Mesendoderm (in vitro differentiated cells): ENCODE data around the gene AGAP1.

ENCODE experiments used
- DNase-seq: peaks from one replicate; pipeline ENCODE4 v3.0.0; 2013
- H2AK5ac ChIP-seq: 2 replicates; pipeline ENCODE4 v1.6.1; 2013; ENCODE audit warnings: low read length, inconsistent platforms
- H2BK120ac ChIP-seq: 2 replicates; pipeline ENCODE4 v1.6.1; 2013; ENCODE audit warnings: low read depth, mild to moderate bottlenecking, low read length, moderate library complexity, mixed read lengths
- H2BK15ac ChIP-seq: replicated peaks from 2 replicates; pipeline ENCODE4 v1.6.1; 2013; ENCODE audit warnings: low read depth, mild to moderate bottlenecking, moderate library complexity
- H2BK5ac ChIP-seq: 2 replicates; pipeline ENCODE4 v1.6.1; 2013; ENCODE audit warnings: low read length, inconsistent platforms
- H3K18ac ChIP-seq: 2 replicates; pipeline ENCODE4 v1.6.1; 2013; ENCODE audit warnings: mild to moderate bottlenecking, low read length, mixed read lengths
- H3K23ac ChIP-seq: one replicate; pipeline ENCODE4 v1.6.1; 2013; ENCODE audit warnings: low read length
- H3K27ac ChIP-seq: 2 replicates; pipeline ENCODE4 v1.5.1; 2013; ENCODE audit warnings: low read depth, mild to moderate bottlenecking, inconsistent platforms, low read length, moderate library complexity
- H3K27me3 ChIP-seq: 2 replicates; pipeline ENCODE4 v1.6.1; 2013; ENCODE audit warnings: low read length, control low read depth, mild to moderate bottlenecking, inconsistent platforms; ENCODE audit not compliant: insufficient read depth, poor library complexity
- H3K36me3 ChIP-seq: 2 replicates; pipeline ENCODE4 v1.6.1; 2013; ENCODE audit warnings: low read length, inconsistent platforms; ENCODE audit not compliant: control insufficient read depth, insufficient read depth
- H3K4ac ChIP-seq: one replicate; pipeline ENCODE4 v1.6.1; 2013; ENCODE audit warnings: low read depth, mild to moderate bottlenecking, low read length, moderate library complexity
- H3K4me1 ChIP-seq: 2 replicates; pipeline ENCODE4 v1.6.1; 2013; ENCODE audit warnings: low read depth, low read length, inconsistent platforms; ENCODE audit not compliant: control insufficient read depth
- H3K4me2 ChIP-seq: 2 replicates; pipeline ENCODE4 v1.6.1; 2013; ENCODE audit warnings: low read length
- H3K4me3 ChIP-seq: 2 replicates; pipeline ENCODE4 v1.5.1; 2013; ENCODE audit warnings: mild to moderate bottlenecking, low read length
- H3K56ac ChIP-seq: one replicate; pipeline ENCODE4 v1.6.1; 2013; ENCODE audit warnings: low read length
- H3K79me1 ChIP-seq: 2 replicates; pipeline ENCODE4 v1.6.1; 2013; ENCODE audit warnings: low read length, inconsistent platforms
- H3K79me2 ChIP-seq: 2 replicates; pipeline ENCODE4 v1.6.1; 2013; ENCODE audit warnings: mild to moderate bottlenecking, low read length; ENCODE audit not compliant: control insufficient read depth, insufficient read depth
- H3K9ac ChIP-seq: 2 replicates; pipeline ENCODE4 v1.6.1; 2013; ENCODE audit warnings: low read length, inconsistent platforms
- H4K5ac ChIP-seq: one replicate; pipeline ENCODE4 v1.6.1; 2013; ENCODE audit warnings: low read length
- H4K8ac ChIP-seq: one replicate; pipeline ENCODE4 v1.6.1; 2013; ENCODE audit warnings: low read depth, mild to moderate bottlenecking, control low read depth, low read length, moderate library complexity
- WGBS: extraction: QIAGEN DNeasy Blood & Tissue Kit; methylation state at CpG from one replicate; pipeline ENCODE4 v1.1.7; 2013; ENCODE audit warnings: low lambda C conversion rate, missing lambda C conversion rate; ENCODE audit not compliant: insufficient coverage; ENCODE audit errors: extremely low coverage; 5-methylcytosine and 5-hydroxymethylcytosine counted together

AGAP1 gene

DNA sequence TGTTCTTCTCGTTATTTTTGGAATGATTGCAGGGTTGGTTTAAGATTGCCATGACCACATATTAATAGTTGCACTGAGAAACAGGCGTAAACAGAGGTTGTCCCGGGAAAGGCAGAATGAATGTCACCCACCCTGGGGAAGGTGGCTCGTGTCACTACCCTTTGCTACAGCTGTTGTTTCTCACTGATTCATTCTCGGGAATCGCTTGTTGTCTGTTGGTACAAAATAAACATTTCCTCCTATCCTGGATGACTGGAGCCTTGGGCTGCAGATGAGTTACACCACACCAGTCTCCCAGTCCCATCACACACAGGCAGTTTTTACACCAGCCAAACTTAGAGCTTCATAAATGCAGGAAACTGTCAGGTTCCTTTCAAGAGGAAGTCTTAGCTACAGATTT is 457.6 kb downstream of the AGAP1 start:
- no CpG with 5 or more reads among the region's 6 CpGs for WGBS
- no peak overlapping the region for H3K4me3 ChIP-seq

DNA sequence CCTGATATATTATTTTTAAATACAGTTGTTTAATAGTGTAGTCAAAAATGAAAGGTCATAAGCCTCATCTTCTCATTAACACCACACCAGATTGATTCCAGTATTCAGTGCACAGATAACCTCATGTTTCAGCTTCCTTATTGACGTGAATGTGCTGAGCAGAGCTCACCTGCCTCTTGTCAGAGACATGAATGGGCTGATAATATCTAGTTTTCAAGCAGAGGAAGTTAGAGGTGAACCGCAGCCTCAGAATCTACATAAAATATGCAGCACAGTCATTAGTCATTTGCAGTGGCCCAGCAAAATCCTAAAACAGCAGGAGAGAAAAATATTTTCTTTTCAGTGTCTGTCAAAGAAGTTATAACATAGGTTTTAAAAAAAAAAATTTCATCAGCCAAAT is 458.1 kb downstream of the AGAP1 start:
- Histone ChIP-seq H3K79me2 (no peaks in the 10 kb centered on the region), H3K4me2 (no peak overlapping the region), H3K4me1 (no peaks in the 10 kb centered on the region), H3K9ac (no peak overlapping the region), H4K8ac (no peak overlapping the region), H3K36me3 (no peaks in the 10 kb centered on the region), H3K27ac (no peak overlapping the region), H3K79me1 (no peaks in the 10 kb centered on the region), H4K5ac (no peak overlapping the region), H3K23ac (no peak overlapping the region), H2BK15ac (no peak overlapping the region), H3K4me3 (no peak overlapping the region), H2BK120ac (no peak overlapping the region), H3K27me3 (no peaks in the 10 kb centered on the region), H3K18ac (no peak overlapping the region), H3K56ac (no peak overlapping the region), H3K4ac (no peak overlapping the region), H2AK5ac (no peak overlapping the region), H2BK5ac (no peak overlapping the region)
- no CpG with 5 or more reads among the region's 2 CpGs for WGBS
- peak; percentile 44 for DNase-seq

More for the DNA sequence above, 457.6 kb downstream of the AGAP1 start:
- no peak overlapping the region for H3K4ac ChIP-seq
- no peak overlapping the region for H4K5ac ChIP-seq
- H2BK15ac ChIP-seq = no peak overlapping the region
- H3K79me1 ChIP-seq = no peaks in the 10 kb centered on the region
- no peak overlapping the region for H3K9ac ChIP-seq
- no peak overlapping the region for H3K56ac ChIP-seq
- H4K8ac ChIP-seq = no peak overlapping the region
- H3K18ac ChIP-seq = no peak overlapping the region
- no peaks in the 10 kb centered on the region for H3K4me1 ChIP-seq
- H2BK120ac ChIP-seq = no peak overlapping the region
- DNase-seq = no peak
- H3K36me3 ChIP-seq = no peaks in the 10 kb centered on the region
- no peak overlapping the region for H3K27ac ChIP-seq
- H3K4me2 ChIP-seq = no peak overlapping the region
- no peak overlapping the region for H3K23ac ChIP-seq
- H3K27me3 ChIP-seq = no peaks in the 10 kb centered on the region
- H2AK5ac ChIP-seq = no peak overlapping the region
- H3K79me2 ChIP-seq = no peaks in the 10 kb centered on the region
- H2BK5ac ChIP-seq = no peak overlapping the region

DNA sequence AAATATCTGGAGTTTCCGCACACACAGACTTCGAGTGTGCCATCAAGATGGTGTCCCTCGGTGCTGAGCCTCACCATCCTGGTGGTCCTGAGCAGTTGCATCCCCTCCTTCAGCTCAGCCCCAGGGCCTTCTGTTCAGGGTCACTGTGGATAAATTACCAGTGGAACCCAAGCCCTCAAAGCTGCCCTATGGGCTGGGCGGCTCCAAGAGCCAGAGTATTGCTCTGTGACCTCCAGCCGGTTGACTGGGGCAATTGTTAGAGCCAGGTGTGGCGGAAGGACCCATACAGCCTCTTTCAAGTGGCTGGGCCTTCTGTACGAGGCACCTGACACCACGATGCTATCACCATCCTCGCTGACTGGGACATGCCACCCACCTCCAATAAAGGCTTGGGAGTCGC is 458.9 kb downstream of the AGAP1 start:
- WGBS = no CpG with 5 or more reads among the region's 10 CpGs
- H4K8ac ChIP-seq = no peak overlapping the region
- H4K5ac ChIP-seq = no peak overlapping the region
- no peaks in the 10 kb centered on the region for H3K79me1 ChIP-seq
- H3K4ac ChIP-seq = no peak overlapping the region
- no peaks in the 10 kb centered on the region for H3K79me2 ChIP-seq
- no peak overlapping the region for H3K23ac ChIP-seq
- no peak overlapping the region for H2BK120ac ChIP-seq
- H2BK15ac ChIP-seq = no peak overlapping the region
- H3K27ac ChIP-seq = no peak overlapping the region
- H2AK5ac ChIP-seq = no peak overlapping the region
- no peaks in the 10 kb centered on the region for H3K36me3 ChIP-seq
- H3K4me2 ChIP-seq = no peak overlapping the region
- no peak overlapping the region for H2BK5ac ChIP-seq
- no peak overlapping the region for H3K56ac ChIP-seq
- no peak for DNase-seq
- H3K9ac ChIP-seq = no peak overlapping the region
- H3K27me3 ChIP-seq = no peaks in the 10 kb centered on the region
- H3K18ac ChIP-seq = no peak overlapping the region
- H3K4me1 ChIP-seq = no peaks in the 10 kb centered on the region
- H3K4me3 ChIP-seq = no peak overlapping the region

DNA sequence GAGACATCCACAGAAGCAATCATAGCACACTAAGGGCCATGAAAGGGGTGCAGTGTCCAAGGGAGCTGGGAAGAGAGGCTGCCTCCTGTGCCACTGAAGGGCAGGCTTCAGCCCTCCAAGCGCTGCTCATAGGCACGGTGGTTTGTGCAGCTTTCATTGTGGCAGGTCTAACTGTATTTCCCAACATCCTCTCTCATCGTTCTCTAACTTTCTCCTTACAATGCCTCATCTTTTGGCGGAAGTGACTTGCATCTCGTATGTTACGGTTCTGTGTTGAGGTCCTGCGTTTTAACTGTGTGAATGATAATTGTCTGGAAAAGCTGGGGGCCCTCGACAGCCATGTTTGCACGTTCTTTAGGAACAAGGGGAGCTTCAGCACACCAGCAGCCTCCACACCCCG is 460.4 kb downstream of the AGAP1 start:
- Histone ChIP-seq H3K79me2 (no peaks in the 10 kb centered on the region), H3K4me2 (no peak overlapping the region), H3K23ac (no peak overlapping the region), H2BK15ac (no peak overlapping the region), H3K27ac (no peak overlapping the region), H3K18ac (no peak overlapping the region), H3K4ac (no peak overlapping the region), H2BK5ac (no peak overlapping the region), H4K5ac (no peak overlapping the region), H3K4me1 (no peaks in the 10 kb centered on the region), H3K56ac (no peak overlapping the region), H2BK120ac (no peak overlapping the region), H3K4me3 (no peak overlapping the region), H3K36me3 (no peaks in the 10 kb centered on the region), H3K27me3 (no peaks in the 10 kb centered on the region), H2AK5ac (no peak overlapping the region), H3K9ac (no peak overlapping the region), H4K8ac (no peak overlapping the region), H3K79me1 (no peaks in the 10 kb centered on the region)
- DNase-seq = no peak
- no CpG with 5 or more reads among the region's 10 CpGs for WGBS

DNA sequence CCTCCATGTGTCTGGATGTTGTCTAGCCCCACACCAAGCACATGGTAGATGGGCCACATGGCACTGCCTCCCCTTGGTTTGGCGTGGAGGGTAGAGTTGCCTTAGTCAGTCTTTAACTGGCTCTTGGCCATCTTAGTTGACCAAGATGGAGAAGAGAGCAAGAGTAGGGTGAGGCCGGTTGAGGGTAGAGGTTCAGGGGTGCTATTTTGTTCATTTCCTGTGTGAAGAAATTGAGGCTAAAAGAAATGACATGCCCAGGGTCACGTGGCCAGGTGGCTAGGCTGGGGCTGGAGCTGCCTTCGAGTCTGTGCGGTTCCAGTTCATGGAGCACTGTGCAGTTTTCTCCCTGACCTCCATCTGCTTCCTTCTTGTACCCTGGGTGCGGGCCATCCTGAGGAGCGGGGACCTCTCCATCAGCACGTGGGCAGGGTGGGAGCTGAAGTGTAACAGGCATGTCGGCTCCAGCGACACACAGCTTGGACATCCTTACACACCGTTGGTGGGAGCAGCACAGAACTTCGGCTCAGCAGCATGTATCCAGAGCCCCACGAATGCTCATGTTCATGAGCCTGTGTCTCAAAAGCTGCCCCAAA is 461.1 kb downstream of the AGAP1 start:
- H3K79me1 ChIP-seq = no peaks in the 10 kb centered on the region
- H3K4me3 ChIP-seq = no peak overlapping the region
- H3K27ac ChIP-seq = no peak overlapping the region
- no peak overlapping the region for H2BK5ac ChIP-seq
- no peak overlapping the region for H3K23ac ChIP-seq
- no peak overlapping the region for H2AK5ac ChIP-seq
- no peak overlapping the region for H3K18ac ChIP-seq
- no peak for DNase-seq
- H4K8ac ChIP-seq = no peak overlapping the region
- no peaks in the 10 kb centered on the region for H3K79me2 ChIP-seq
- H3K4ac ChIP-seq = no peak overlapping the region
- H3K4me1 ChIP-seq = no peaks in the 10 kb centered on the region
- H2BK15ac ChIP-seq = no peak overlapping the region
- no peak overlapping the region for H3K4me2 ChIP-seq
- H3K56ac ChIP-seq = no peak overlapping the region
- no peaks in the 10 kb centered on the region for H3K27me3 ChIP-seq
- WGBS = no CpG with 5 or more reads among the region's 13 CpGs
- H3K36me3 ChIP-seq = no peaks in the 10 kb centered on the region
- H2BK120ac ChIP-seq = no peak overlapping the region
- no peak overlapping the region for H4K5ac ChIP-seq
- no peak overlapping the region for H3K9ac ChIP-seq

DNA sequence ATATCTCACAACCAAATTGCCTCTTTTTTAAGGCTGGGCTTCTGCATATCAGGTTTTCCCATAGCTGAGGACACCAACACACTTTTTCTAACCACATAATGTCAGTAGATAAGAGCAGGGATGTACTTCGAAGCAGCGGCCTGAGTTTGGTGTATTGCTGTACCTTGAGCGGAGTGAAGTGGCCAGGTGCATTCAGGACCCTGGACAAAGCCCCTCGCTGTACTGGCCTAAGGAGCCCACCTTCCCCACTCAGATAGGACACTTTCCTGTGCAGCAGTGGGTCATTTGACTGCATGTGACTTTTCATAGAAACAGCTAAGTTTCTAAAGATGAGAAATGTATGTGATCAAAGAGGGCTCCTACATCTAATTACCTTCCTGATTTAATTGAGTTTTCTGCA is 461.8 kb downstream of the AGAP1 start:
- H3K4me2 ChIP-seq = no peak overlapping the region
- H3K9ac ChIP-seq = no peak overlapping the region
- H3K79me1 ChIP-seq = no peaks in the 10 kb centered on the region
- H3K27me3 ChIP-seq = no peaks in the 10 kb centered on the region
- no peak overlapping the region for H4K5ac ChIP-seq
- H3K4me3 ChIP-seq = no peak overlapping the region
- no peak overlapping the region for H3K23ac ChIP-seq
- H3K79me2 ChIP-seq = no peaks in the 10 kb centered on the region
- no peak overlapping the region for H2AK5ac ChIP-seq
- H2BK120ac ChIP-seq = no peak overlapping the region
- no peaks in the 10 kb centered on the region for H3K36me3 ChIP-seq
- H2BK15ac ChIP-seq = no peak overlapping the region
- no peak overlapping the region for H2BK5ac ChIP-seq
- H3K56ac ChIP-seq = no peak overlapping the region
- WGBS = no CpG with 5 or more reads among the region's 4 CpGs
- no peak overlapping the region for H3K18ac ChIP-seq
- no peak overlapping the region for H4K8ac ChIP-seq
- no peak overlapping the region for H3K4ac ChIP-seq
- no peaks in the 10 kb centered on the region for H3K4me1 ChIP-seq
- no peak for DNase-seq
- H3K27ac ChIP-seq = no peak overlapping the region
